Natural killer cell (primary cell): ENCODE data around the gene CNNM3. TPM values are rescaled to one million over a fixed set of nuclear protein-coding genes. Genes with fewer than 3 reads are reported as not detected.

Experiments
- ATAC-seq, 3 donors: fragments of 150-1000 bp in 2 of 3; fragments of 200-7000 bp in 1 of 3; cut with Tn5 transposase; 1 replicate in 1 of 3; 2 replicates in 2 of 3; pipeline ENCODE4 v1.10.0; 2021; ENCODE audit warnings: mild to moderate bottlenecking in 2 of 3, moderate library complexity in 2 of 3
- DNase-seq, 2 donors: peaks; one replicate each; pipeline versions ENCODE4 v3.0.0 to v3.0.0-alpha.2; 2013 to 2021; ENCODE audit warnings: mixed read lengths in 1 of 2
- H3K27ac ChIP-seq: one replicate; pipeline ENCODE4 v1.5.1; 2013; ENCODE audit warnings: mild to moderate bottlenecking, low read length
- H3K27me3 ChIP-seq: one replicate; pipeline ENCODE4 v1.6.1; 2013; ENCODE audit warnings: low read length; ENCODE audit not compliant: control insufficient read depth, insufficient read depth
- H3K36me3 ChIP-seq: one replicate; pipeline ENCODE4 v1.6.1; 2013; ENCODE audit warnings: low read length; ENCODE audit not compliant: control insufficient read depth, insufficient read depth
- H3K4me1 ChIP-seq: one replicate; pipeline ENCODE4 v1.6.1; 2013; ENCODE audit warnings: low read length; ENCODE audit not compliant: control insufficient read depth, insufficient read depth
- H3K4me3 ChIP-seq: one replicate; pipeline ENCODE4 v1.5.1; 2013; ENCODE audit warnings: low read length
- H3K9me3 ChIP-seq: one replicate; pipeline ENCODE4 v1.6.1; 2013; ENCODE audit warnings: low read length; ENCODE audit not compliant: control insufficient read depth, insufficient read depth
- H3K27ac Mint-ChIP-seq, 2 donors: one replicate each; pipeline ENCODE4 v1.8.0; 2022; ENCODE audit warnings: mild to moderate bottlenecking in 2 of 2, mixed read lengths in 2 of 2, moderate library complexity in 1 of 2
- H3K27me3 Mint-ChIP-seq, 2 donors: one replicate each; pipeline ENCODE4 v1.8.0; 2022; ENCODE audit warnings: low read depth in 2 of 2, mixed read lengths in 2 of 2
- H3K36me3 Mint-ChIP-seq: one replicate; pipeline ENCODE4 v1.8.0; 2022; ENCODE audit warnings: mixed read lengths
- H3K4me1 Mint-ChIP-seq, 2 donors: one replicate each; pipeline ENCODE4 v1.8.0; 2022; ENCODE audit warnings: mixed read lengths in 2 of 2
- H3K4me3 Mint-ChIP-seq: one replicate; pipeline ENCODE4 v1.8.0; 2022; ENCODE audit warnings: mild to moderate bottlenecking, moderate library complexity, mixed read lengths
- H3K9me3 Mint-ChIP-seq, 2 donors: one replicate each; pipeline ENCODE4 v1.8.0; 2022; ENCODE audit warnings: mixed read lengths in 2 of 2
- CTCF ChIP-seq: fragments of 200-600 bp; IDR thresholded peaks from one replicate; pipeline ENCODE4 v1.8.0; 2022; ENCODE audit warnings: antibody characterized with exemption
- WGBS: methylation state at CpG from one replicate; pipeline ENCODE4 v1.1.7; 2013; ENCODE audit warnings: missing lambda C conversion rate; ENCODE audit not compliant: insufficient coverage; 5-methylcytosine and 5-hydroxymethylcytosine counted together
- intact Hi-C: fragments of 100-400 bp; cut with micrococcal nuclease; formaldehyde crosslinking; loops from one replicate; pipeline ENCODE4 v1.14.2; 2022
- total RNA-seq, 4 donors: library from RNA; stranded (reverse); fragments of 120-200 nt in 1 of 4; gene quantifications; one replicate each; pipeline versions ENCODE4 v1.2.3 to v1.2.4, GENCODE V29; 2013 to 2022

Gene CNNM3
- total RNA-seq, 3 donors from 2014 or later (not counting 1 experiment from before 2014, with no cell fraction given): 33.8 to 55.2 (median 45.6) TPM

- Mint-ChIP-seq H3K36me3 (no peaks in the 10 kb centered on the region), H3K27ac (peak within 1 kb of the TSS; percentile 77 to 81), H3K4me1 (peaks cover 34 to 46% of the 10 kb centered on the region in 2 donors), H3K9me3 (no peaks in the 10 kb centered on the region), H3K4me3 (peak within 1 kb of the TSS; percentile 82), H3K27me3 (no peaks in the 10 kb centered on the region)
- H3K4me3 ChIP-seq: peak within 1 kb of the TSS; percentile 77
- under 1% methylated on average over 81 of the region's 81 CpGs for WGBS
- ATAC-seq (peak; percentile 93 to 98 (median 93)), DNase-seq (peak; percentile 98 to 100)
- peaks cover 36% of the 10 kb centered on the region for H3K4me1 ChIP-seq
- peak; percentile 78 for TF ChIP-seq CTCF
- H3K9me3 ChIP-seq: no peaks in the 10 kb centered on the region
- H3K27ac ChIP-seq: peak within 1 kb of the TSS; percentile 83
- peaks cover 37% of the 10 kb centered on the region for H3K36me3 ChIP-seq
- intact Hi-C loops: loop anchor here (1.0 to 10.0 kb wide), 5 partner anchors 13 to 257 kb away; partner anchors contain the start of genes ANKRD36 and CNNM3
- H3K27me3 ChIP-seq: no peaks in the 10 kb centered on the region
Observed at GRCh38 chr2:96857667-96858372, 41.8 kb downstream of the CNNM3 start, which contains the start of gene ANKRD39. ANKRD39 (minus strand) TSS chr2:96858016; CDS start chr2:96857987, 29 bp downstream.

GRCh38 chr2:96859099-96859649 lies 43.1 kb downstream of the CNNM3 start:
- H3K9me3 ChIP-seq: no peaks in the 10 kb centered on the region
- no peak overlapping the region for H3K4me3 ChIP-seq
- Mint-ChIP-seq H3K4me3 (peak overlapping the region; percentile 82), H3K27ac (peak overlapping the region; percentile 77 to 81), H3K4me1 (peaks cover 40 to 53% of the 10 kb centered on the region in 2 donors), H3K36me3 (peaks cover 4% of the 10 kb centered on the region), H3K9me3 (no peaks in the 10 kb centered on the region), H3K27me3 (no peaks in the 10 kb centered on the region)
- H3K4me1 ChIP-seq: peaks cover 43% of the 10 kb centered on the region
- TF ChIP-seq CTCF: no peak
- no peaks in the 10 kb centered on the region for H3K27me3 ChIP-seq
- DNase-seq (peak in 1 of 2 donors; percentile 23), ATAC-seq (no peak)
- WGBS: 86% methylated on average over 11 of the region's 11 CpGs
- no peak overlapping the region for H3K27ac ChIP-seq
- H3K36me3 ChIP-seq: peaks cover 39% of the 10 kb centered on the region
- intact Hi-C loops: loop anchor here (5.0 to 10.0 kb wide), 2 partner anchors 42 to 256 kb away; partner anchors contain the start of genes ANKRD36 and CNNM3

GRCh38 chr2:96859681-96860064 lies 43.6 kb downstream of the CNNM3 start:
- H3K4me1 ChIP-seq: peaks cover 48% of the 10 kb centered on the region
- TF ChIP-seq CTCF: no peak
- H3K9me3 Mint-ChIP-seq: no peaks in the 10 kb centered on the region
- H3K36me3 ChIP-seq: peaks cover 41% of the 10 kb centered on the region
- H3K4me1 Mint-ChIP-seq: peaks cover 40 to 52% of the 10 kb centered on the region in 2 donors
- no peak overlapping the region for H3K4me3 Mint-ChIP-seq
- no peak overlapping the region for H3K27ac ChIP-seq
- DNase-seq (peak in 1 of 2 donors; percentile 7), ATAC-seq (no peak)
- no peaks in the 10 kb centered on the region for H3K27me3 ChIP-seq
- no peaks in the 10 kb centered on the region for H3K9me3 ChIP-seq
- H3K4me3 ChIP-seq: no peak overlapping the region
- H3K27ac Mint-ChIP-seq: peak overlapping the region; percentile 77 to 81
- no peaks in the 10 kb centered on the region for H3K27me3 Mint-ChIP-seq
- H3K36me3 Mint-ChIP-seq: peaks cover 4% of the 10 kb centered on the region
- 64% methylated on average over 4 of the region's 4 CpGs for WGBS
- intact Hi-C loops: loop anchor here (5.0 to 10.0 kb wide), 2 partner anchors 42 to 255 kb away; partner anchors contain the start of genes ANKRD36 and CNNM3
